GM23248 (cell line): ENCODE measurements around the gene RSPH3.

Experiments used
- EZH2 ChIP-seq: fragments of 200-600 bp; sonication (generic); IDR thresholded peaks from 2 replicates; pipeline ENCODE4 v1.6.1; 2018; ENCODE audit warnings: antibody characterized with exemption, mild to moderate bottlenecking; ENCODE audit not compliant: insufficient read depth, poor library complexity, severe bottlenecking
- EZH2phosphoT487 ChIP-seq: fragments of 200-600 bp; sonication (generic); IDR thresholded peaks from 2 replicates; pipeline ENCODE4 v1.6.1; 2018; ENCODE audit warnings: antibody characterized with exemption, moderate library complexity, mild to moderate bottlenecking, low read depth; ENCODE audit not compliant: insufficient read depth

GRCh38 chr6:158947284-158947683 is 52.7 kb downstream of the RSPH3 start:
- no peak for TF ChIP-seq EZH2
- no peak for TF ChIP-seq EZH2phosphoT487
